Activated T-helper 9 cell treated with anti-CD3 and anti-CD28 coated beads, Interleukin-2, amount 50 U/mL, for 16 hours (primary cell): ENCODE measurements around the gene SHC3.

Source experiments
- DNase-seq: peaks from one replicate; pipeline ENCODE4 v3.0.0-alpha.2; 2020; ENCODE audit warnings: low read depth

The SHC3 gene

GRCh38 chr9:89023740-89024139 is 154.9 kb downstream of the SHC3 start:
- no peak for DNase-seq

- DNase-seq: no peak
Measured at GRCh38 chr9:89022902-89023301, 155.7 kb downstream of the SHC3 start.

- DNase-seq: no peak
Measured at GRCh38 chr9:89022001-89022759, 156.4 kb downstream of the SHC3 start.

GRCh38 chr9:89021154-89021803 is 157.3 kb downstream of the SHC3 start:
- no peak for DNase-seq

- DNase-seq: no peak
Measured at GRCh38 chr9:89020754-89021153, 157.9 kb downstream of the SHC3 start.

- DNase-seq: no peak
Measured at GRCh38 chr9:89015336-89015735, 163.3 kb downstream of the SHC3 start.

- DNase-seq: no peak
Measured at GRCh38 chr9:89014153-89014552, 164.5 kb downstream of the SHC3 start.

- no peak for DNase-seq
Measured at GRCh38 chr9:89013660-89014059, 165.0 kb downstream of the SHC3 start.

- DNase-seq: no peak
Measured at GRCh38 chr9:89012294-89013042, 166.2 kb downstream of the SHC3 start.

GRCh38 chr9:89011683-89012082 is 166.9 kb downstream of the SHC3 start:
- DNase-seq: no peak

- no peak for DNase-seq
Measured at GRCh38 chr9:89010526-89011111, 168.0 kb downstream of the SHC3 start.

- DNase-seq: no peak
Measured at GRCh38 chr9:89010056-89010455, 168.6 kb downstream of the SHC3 start.

- DNase-seq: no peak
Measured at GRCh38 chr9:89009546-89009840, 169.1 kb downstream of the SHC3 start.

- no peak for DNase-seq
Measured at GRCh38 chr9:89008744-89009545, 169.7 kb downstream of the SHC3 start.

- no peak for DNase-seq
Measured at GRCh38 chr9:89008055-89008743, 170.4 kb downstream of the SHC3 start.

GRCh38 chr9:89006996-89007967 is 171.3 kb downstream of the SHC3 start:
- DNase-seq: no peak

- DNase-seq: no peak
Measured at GRCh38 chr9:89006267-89006666, 172.4 kb downstream of the SHC3 start.

- no peak for DNase-seq
Measured at GRCh38 chr9:89005323-89005722, 173.3 kb downstream of the SHC3 start.

GRCh38 chr9:89002987-89003386 is 175.6 kb downstream of the SHC3 start:
- DNase-seq: no peak

- no peak for DNase-seq
Measured at GRCh38 chr9:89001917-89002540, 176.6 kb downstream of the SHC3 start.
